Measurements from ENCODE around the gene NHSL1.
A peak's percentile ranks its signal among the peaks of the same experiment; 100 is the strongest.

Gene NHSL1

GRCh38 chr6:138539876-138540275 lies 40.6 kb upstream of the NHSL1 start:
- Histone ChIP-seq H3K27ac (ENCODE audit: low read length) (no peak overlapping the region), H3K79me2 (ENCODE audit: low read length) (no peaks in the 10 kb centered on the region), H4K20me1 (ENCODE audit: insufficient read depth, low read length) (no peaks in the 10 kb centered on the region), H2AFZ (ENCODE audit: low read depth, low read length) (no peak overlapping the region), H3K9ac (ENCODE audit: low read length) (no peak overlapping the region), H3K36me3 (replicated peaks; ENCODE audit: low read depth, low read length) (no peaks in the 10 kb centered on the region), H3K27me3 (ENCODE audit: low read depth, low read length) (no peaks in the 10 kb centered on the region), H3K4me3 (ENCODE audit: low read length) (no peak overlapping the region), H3K9me3 (ENCODE audit: insufficient read depth, low read length) (no peaks in the 10 kb centered on the region), H3K4me2 (ENCODE audit: low read length) (peak overlapping the region; percentile 36), H3K4me1 (ENCODE audit: low read length) (peaks cover 18% of the 10 kb centered on the region)
- no peak for TF ChIP-seq EZH2phosphoT487 (IDR thresholded peaks at IDR 0.05; ENCODE audit: low read depth)
- TF ChIP-seq, protein P1, sequence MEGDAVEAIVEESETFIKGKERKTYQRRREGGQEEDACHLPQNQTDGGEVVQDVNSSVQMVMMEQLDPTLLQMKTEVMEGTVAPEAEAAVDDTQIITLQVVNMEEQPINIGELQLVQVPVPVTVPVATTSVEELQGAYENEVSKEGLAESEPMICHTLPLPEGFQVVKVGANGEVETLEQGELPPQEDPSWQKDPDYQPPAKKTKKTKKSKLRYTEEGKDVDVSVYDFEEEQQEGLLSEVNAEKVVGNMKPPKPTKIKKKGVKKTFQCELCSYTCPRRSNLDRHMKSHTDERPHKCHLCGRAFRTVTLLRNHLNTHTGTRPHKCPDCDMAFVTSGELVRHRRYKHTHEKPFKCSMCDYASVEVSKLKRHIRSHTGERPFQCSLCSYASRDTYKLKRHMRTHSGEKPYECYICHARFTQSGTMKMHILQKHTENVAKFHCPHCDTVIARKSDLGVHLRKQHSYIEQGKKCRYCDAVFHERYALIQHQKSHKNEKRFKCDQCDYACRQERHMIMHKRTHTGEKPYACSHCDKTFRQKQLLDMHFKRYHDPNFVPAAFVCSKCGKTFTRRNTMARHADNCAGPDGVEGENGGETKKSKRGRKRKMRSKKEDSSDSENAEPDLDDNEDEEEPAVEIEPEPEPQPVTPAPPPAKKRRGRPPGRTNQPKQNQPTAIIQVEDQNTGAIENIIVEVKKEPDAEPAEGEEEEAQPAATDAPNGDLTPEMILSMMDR (IDR thresholded peaks at IDR 0.05; ENCODE audit: low read depth, low read length), result no peak

- no peaks in the 10 kb centered on the region for H3K79me2 ChIP-seq (ENCODE audit: low read length)
- TF ChIP-seq EZH2phosphoT487 (IDR thresholded peaks at IDR 0.05; ENCODE audit: low read depth), result no peak
- TF ChIP-seq, protein P1 (IDR thresholded peaks at IDR 0.05; ENCODE audit: low read depth, low read length), result no peak
- no peaks in the 10 kb centered on the region for H3K27me3 ChIP-seq (ENCODE audit: low read depth, low read length)
- H4K20me1 ChIP-seq (ENCODE audit: insufficient read depth, low read length), result no peaks in the 10 kb centered on the region
- no peak overlapping the region for H3K27ac ChIP-seq (ENCODE audit: low read length)
- no peak overlapping the region for H3K4me3 ChIP-seq (ENCODE audit: low read length)
- H2AFZ ChIP-seq (ENCODE audit: low read depth, low read length), result no peak overlapping the region
- H3K4me1 ChIP-seq (ENCODE audit: low read length), result peaks cover 18% of the 10 kb centered on the region
- H3K36me3 ChIP-seq (replicated peaks; ENCODE audit: low read depth, low read length), result no peaks in the 10 kb centered on the region
- no peak overlapping the region for H3K4me2 ChIP-seq (ENCODE audit: low read length)
- H3K9ac ChIP-seq (ENCODE audit: low read length), result no peak overlapping the region
- H3K9me3 ChIP-seq (ENCODE audit: insufficient read depth, low read length), result no peaks in the 10 kb centered on the region
These were observed 39.2 kb upstream of the NHSL1 start for GRCh38 chr6:138538390-138539031.

DNA sequence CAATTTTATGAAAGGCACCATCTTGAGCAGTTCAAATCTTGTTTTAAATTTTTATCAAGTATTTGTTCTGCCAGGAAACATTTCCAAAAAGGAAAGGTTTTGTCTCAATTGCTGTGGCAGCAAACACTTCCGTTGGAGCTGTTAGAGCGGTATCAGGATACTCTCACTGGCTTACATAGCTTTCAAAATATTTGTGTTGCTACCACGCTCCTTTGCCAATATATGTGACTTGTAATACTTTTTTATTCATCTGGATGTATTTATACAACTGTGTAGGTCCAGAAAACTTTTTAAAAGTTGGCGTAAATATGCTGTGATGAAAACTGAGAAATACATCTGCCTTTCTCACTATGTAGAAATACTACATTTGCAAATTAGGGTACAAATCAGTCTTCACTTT lies 37.8 kb upstream of the NHSL1 start:
- Histone ChIP-seq H3K79me2 (ENCODE audit: low read length) (no peaks in the 10 kb centered on the region), H3K4me1 (ENCODE audit: low read length) (peaks cover 18% of the 10 kb centered on the region), H3K9ac (ENCODE audit: low read length) (no peak overlapping the region), H2AFZ (ENCODE audit: low read depth, low read length) (no peak overlapping the region), H3K9me3 (ENCODE audit: insufficient read depth, low read length) (no peaks in the 10 kb centered on the region), H4K20me1 (ENCODE audit: insufficient read depth, low read length) (no peaks in the 10 kb centered on the region), H3K27me3 (ENCODE audit: low read depth, low read length) (no peaks in the 10 kb centered on the region), H3K27ac (ENCODE audit: low read length) (no peak overlapping the region), H3K4me3 (ENCODE audit: low read length) (no peak overlapping the region), H3K36me3 (replicated peaks; ENCODE audit: low read depth, low read length) (no peaks in the 10 kb centered on the region), H3K4me2 (ENCODE audit: low read length) (no peak overlapping the region)
- TF ChIP-seq EZH2phosphoT487 (IDR thresholded peaks at IDR 0.05; ENCODE audit: low read depth), result no peak
- TF ChIP-seq, protein P1 (IDR thresholded peaks at IDR 0.05; ENCODE audit: low read depth, low read length), result no peak

DNA sequence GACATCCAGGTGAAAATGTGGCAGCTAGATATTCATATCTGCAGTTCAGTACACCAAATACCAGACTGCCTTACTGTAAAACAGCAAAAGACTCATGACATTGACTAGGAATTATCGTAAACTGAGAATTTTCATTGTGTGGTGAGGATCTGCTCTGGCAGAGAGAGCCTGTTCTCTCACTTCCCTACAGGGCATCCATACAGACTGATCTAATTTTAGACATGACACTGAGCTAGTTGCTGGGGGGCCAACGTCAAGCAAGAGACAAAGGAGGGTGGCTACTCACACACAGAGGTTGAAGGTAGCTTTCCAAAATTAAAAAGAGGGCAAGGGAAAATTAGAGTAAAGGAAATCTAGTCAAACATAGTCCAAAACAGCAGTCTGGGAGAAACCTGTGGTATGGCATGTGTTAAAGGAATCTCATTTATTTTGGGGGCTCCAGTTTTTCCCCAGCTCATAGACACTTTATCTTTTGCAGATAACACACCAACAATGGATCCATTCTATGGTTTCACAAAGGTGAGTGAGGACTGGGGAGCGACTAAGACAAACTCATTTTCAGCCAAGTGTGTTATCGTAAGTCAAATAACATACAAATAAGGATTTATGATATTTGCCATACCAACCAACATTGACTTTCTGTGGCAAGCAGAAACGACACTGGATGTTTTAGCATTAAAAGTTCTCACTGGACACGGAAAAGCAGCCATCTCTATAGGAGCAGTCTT lies 36.6 kb upstream of the NHSL1 start:
- Histone ChIP-seq H3K4me2 (ENCODE audit: low read length) (no peak overlapping the region), H3K36me3 (replicated peaks; ENCODE audit: low read depth, low read length) (no peaks in the 10 kb centered on the region), H3K27ac (ENCODE audit: low read length) (no peak overlapping the region)

More for the DNA sequence above, 36.6 kb upstream of the NHSL1 start:
- no peak overlapping the region for H2AFZ ChIP-seq (ENCODE audit: low read depth, low read length)
- peaks cover 18% of the 10 kb centered on the region for H3K4me1 ChIP-seq (ENCODE audit: low read length)
- no peaks in the 10 kb centered on the region for H4K20me1 ChIP-seq (ENCODE audit: insufficient read depth, low read length)
- H3K27me3 ChIP-seq (ENCODE audit: low read depth, low read length), result no peaks in the 10 kb centered on the region
- no peak overlapping the region for H3K9ac ChIP-seq (ENCODE audit: low read length)
- H3K9me3 ChIP-seq (ENCODE audit: insufficient read depth, low read length), result no peaks in the 10 kb centered on the region
- no peaks in the 10 kb centered on the region for H3K79me2 ChIP-seq (ENCODE audit: low read length)
- H3K4me3 ChIP-seq (ENCODE audit: low read length), result no peak overlapping the region
- TF ChIP-seq, protein P1 (IDR thresholded peaks at IDR 0.05; ENCODE audit: low read depth, low read length), result no peak
- TF ChIP-seq EZH2phosphoT487 (IDR thresholded peaks at IDR 0.05; ENCODE audit: low read depth), result no peak

Data from OCI-LY3 (cell line).